HL-60/S4 (cell line): ENCODE measurements around the gene FGF14.

Experiments
- in situ Hi-C: fragments of 300-500 bp; cut with MboI; formaldehyde crosslinking; loops from 2 replicates; pipeline ENCODE4 v1.14.3; 2022; ENCODE audit warnings: low sequenced_read_pairs

The FGF14 gene

DNA sequence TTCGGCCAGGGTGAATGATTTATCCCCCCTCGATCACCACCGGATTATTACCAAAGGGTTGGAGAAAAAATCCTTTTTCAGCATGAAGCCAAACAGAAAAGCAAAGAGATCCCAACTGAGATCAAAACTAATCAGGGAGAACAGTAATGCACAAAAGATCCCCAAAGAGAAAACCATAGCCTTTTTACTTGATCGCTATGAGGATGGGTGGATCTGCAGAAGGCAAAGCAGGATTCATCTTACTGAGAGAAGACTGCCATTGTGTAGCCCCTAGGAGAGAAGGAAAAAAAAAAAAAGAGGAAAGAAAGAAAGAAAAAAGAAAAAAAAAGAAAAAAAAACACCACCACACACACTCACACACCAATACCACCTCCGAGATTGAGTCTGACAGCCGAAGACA lies at the start of gene FGF14:
Gene FGF14, minus strand, starts transcription at position 283 of the 400 bp plus-strand sequence.
- in situ Hi-C loops, result no loop called here

GRCh38 chr13:102443249-102443648 lies 41.4 kb upstream of the FGF14 start:
- in situ Hi-C loops, result no loop called here

DNA sequence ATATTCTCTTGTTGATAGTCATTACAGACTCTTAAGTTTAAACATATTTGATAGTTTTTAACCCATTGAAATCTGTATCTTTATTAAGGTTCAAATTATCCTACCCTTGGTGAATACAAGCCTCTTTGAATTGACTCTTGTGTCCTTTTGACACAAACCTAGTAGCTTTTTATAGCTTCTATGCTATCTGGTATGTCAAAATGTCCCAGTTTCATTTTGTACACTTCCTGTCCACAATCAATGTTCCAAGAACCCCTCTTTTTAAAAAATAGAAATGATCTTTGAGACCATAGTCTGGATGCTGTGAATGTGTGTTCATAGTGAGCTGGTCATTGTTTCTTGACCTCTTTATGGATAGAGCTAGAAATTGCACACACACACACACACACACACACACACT lies 39.2 kb upstream of the FGF14 start:
- in situ Hi-C loops, result no loop called here

DNA sequence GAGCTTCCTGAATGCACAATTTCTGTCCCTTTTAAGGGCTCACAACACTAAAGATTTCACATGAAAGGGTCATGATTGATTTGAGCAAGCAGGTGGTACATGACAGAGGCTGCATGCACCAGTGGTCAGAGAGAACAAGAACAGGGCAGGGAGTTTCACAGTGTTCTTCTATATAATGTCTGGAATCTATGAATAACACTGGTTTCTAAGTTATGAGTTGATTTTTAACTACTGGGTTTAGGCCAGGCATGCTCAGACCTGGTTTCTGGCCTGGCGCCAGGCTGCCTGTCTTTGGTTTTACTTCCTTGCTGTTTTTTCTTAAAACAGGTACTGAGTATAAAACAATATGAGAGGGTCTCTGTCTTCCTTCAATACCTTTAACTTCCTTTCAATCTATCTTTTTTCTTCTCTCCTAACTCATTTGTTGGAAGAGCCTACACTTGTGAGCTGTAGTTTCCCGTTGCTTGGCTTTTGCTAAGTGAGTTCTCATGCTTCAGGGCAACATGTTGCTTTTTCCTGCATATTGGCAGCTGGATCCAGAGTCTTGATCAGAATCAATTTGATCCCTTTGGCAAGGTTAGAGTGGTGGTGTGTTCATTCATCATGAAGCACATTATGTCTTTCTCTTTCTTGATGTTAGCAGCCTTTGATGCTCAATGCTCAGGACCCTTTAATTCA lies 38.5 kb upstream of the FGF14 start:
- in situ Hi-C loops, result no loop called here

DNA sequence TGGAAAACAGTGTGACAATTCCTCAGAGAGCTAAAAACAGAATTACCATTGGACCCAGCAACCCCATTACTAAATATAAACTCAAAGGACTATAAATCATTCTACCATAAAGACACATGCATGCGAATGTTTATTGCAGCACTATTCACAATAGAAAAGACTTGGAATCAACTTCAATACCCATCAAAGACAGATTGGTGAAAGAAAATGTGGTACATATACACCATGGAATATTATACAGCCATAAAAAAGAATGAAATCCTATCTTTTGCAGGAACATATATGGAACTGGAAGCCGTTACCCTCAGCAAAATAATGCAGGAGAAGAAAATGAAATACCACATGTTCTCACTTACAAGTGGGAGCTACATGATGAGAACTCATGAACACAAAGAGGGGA lies 20.8 kb upstream of the FGF14 start:
- in situ Hi-C loops, result no loop called here

DNA sequence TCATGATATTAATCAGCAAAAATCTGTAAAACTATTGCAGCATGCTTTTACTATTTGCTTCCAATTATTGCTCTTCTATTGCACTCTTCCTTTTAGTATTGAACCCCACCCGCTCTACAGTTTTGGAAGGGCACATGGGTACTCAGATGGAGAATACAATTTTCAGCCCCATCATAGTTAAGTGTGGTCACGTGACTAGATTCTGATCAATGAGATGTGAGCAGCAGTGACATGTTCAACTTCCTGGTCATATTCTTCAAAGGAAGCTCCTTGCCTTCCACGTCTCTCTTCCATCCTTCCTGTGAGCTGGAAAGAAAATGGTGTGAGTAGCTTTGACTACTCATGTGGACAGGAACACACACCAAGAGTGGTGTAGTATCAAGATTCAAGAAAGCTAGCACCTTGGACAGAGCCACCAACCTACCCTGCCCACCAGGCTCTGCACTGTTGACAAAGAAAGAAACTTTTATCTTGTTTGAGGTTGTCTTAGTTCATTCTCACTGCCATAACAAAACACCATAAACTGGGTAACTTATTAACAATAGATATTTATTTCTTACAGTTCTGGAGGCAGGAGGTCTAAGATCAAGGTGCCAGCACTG lies 3.8 kb upstream of the FGF14 start:
- in situ Hi-C loops, result no loop called here

DNA sequence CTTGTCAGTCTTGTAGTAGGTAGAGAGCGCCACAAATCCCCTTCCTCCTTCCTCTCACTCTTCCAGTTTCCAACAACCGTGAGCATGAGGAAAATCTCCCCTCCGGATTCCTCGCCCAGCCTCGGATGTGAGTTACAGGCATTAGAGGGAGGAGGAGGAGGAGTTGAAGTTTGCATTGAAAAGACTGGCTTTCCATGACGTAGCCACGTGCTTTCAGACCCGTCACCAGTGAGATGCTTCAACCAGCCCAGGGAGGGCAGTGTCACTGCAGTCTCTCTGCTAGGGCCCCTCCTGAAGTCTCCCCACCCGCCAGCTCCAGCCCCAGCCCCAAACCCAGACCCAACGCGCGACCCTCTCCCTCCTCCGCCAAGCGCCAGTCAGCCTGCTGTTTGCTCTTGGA lies 442 bp upstream of the FGF14 start:
- in situ Hi-C loops, result no loop called here

GRCh38 chr13:102401265-102401664 lies 583 bp downstream of the FGF14 start:
- in situ Hi-C loops, result no loop called here

DNA sequence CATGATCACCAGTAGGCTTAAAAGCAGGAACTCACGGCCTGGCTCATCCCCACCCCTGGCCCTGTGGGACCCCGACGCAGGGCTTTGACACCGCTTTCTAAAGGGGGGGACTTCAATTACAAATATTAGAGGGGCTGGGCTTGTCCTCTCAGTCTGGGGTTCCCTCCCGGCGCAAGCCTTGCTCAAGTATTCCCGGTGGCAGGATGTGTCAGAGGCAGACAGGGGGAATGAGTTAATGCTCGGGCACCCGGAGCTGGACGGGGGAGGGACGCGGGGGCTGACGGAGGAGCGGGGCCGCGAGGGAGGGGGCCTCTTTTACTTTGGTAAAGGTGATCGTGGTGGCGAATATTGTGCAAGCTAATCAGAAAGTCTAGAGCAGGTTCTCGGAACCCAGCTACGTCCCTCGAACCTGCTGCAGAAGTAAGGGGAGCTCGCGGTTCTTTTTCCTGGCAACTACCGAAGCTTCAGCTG lies 1.1 kb downstream of the FGF14 start:
- in situ Hi-C loops, result no loop called here

DNA sequence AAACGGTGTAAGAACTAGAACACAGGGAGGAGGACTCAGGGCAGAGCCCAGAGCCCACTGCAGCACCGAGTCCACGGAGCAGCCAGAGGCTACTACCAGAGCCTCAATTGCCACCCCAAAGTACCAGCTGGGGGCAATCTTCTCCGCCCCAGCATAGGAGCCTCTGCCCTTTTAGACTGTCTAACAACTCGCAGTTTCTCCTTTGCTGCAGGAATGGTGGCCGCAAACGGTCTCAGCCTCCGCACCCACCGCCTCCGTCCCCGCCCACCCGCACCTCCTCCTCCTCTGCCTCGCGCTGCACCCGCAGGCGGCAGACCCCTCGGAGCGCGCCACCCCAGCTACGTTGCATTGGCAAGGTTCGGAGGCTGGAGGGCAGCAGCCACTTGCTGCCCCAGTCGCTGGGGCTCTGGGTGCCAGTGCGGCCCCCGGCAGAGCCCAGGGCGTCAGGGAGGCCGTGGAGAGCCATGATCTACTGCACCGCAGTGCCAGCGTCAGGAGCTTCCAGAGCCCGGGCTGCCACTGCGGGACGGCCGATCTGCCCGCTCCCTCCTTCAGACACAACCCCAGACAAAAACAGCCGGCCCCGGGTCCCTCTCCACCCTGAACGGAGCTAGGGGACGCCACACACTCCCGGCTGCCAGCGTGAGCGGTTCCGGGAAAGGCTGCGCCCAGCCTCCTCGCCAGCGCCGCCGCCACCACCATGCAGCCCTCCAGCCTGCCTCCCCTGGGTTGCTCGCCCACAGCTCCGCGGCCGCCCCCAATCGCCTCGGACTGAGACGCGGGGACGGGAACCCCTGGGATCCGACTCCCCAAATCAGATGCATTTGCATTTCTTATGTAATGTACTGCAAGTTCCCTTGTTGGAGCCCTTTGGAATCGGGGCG lies 1.8 kb downstream of the FGF14 start:
- in situ Hi-C loops, result no loop called here

DNA sequence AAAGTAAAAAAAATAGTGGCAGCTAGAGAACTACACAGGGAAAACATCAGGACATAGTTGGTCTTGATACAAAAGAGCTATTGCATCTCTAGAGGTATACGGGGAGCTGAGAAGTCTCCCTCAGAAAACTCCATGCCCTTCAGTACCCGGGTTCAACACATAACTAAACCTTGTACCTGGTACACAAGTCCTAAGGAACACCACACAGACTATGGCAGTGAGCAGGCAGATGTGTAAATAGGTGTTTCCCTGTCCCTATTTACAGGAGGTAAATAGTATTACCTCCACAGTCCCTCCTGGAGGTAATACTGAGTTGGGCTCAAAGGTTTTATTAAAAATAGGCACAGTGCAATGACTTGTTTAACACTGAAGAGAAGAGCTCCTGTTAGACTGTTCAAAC lies 5.9 kb downstream of the FGF14 start:
- in situ Hi-C loops, result no loop called here

DNA sequence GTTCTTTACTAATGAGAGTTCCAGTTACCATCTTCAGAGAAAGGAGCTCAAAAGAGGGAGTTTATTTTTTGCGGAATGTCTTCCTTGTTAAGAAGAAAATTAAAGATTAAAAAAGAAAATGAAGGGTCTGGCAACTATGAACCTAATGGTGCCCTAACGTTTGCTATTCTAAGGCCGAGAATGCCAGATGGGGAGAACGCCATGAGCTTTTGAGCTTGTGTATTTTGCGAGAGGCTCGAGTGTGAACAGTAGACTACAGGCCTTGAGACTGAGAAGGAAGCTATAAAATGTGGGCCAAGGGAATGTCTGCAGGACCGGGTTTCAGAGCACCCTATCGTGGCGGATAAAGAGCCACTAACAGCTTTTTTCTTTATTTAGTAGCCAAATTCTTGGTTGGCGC lies 6.7 kb downstream of the FGF14 start:
- in situ Hi-C loops, result no loop called here

DNA sequence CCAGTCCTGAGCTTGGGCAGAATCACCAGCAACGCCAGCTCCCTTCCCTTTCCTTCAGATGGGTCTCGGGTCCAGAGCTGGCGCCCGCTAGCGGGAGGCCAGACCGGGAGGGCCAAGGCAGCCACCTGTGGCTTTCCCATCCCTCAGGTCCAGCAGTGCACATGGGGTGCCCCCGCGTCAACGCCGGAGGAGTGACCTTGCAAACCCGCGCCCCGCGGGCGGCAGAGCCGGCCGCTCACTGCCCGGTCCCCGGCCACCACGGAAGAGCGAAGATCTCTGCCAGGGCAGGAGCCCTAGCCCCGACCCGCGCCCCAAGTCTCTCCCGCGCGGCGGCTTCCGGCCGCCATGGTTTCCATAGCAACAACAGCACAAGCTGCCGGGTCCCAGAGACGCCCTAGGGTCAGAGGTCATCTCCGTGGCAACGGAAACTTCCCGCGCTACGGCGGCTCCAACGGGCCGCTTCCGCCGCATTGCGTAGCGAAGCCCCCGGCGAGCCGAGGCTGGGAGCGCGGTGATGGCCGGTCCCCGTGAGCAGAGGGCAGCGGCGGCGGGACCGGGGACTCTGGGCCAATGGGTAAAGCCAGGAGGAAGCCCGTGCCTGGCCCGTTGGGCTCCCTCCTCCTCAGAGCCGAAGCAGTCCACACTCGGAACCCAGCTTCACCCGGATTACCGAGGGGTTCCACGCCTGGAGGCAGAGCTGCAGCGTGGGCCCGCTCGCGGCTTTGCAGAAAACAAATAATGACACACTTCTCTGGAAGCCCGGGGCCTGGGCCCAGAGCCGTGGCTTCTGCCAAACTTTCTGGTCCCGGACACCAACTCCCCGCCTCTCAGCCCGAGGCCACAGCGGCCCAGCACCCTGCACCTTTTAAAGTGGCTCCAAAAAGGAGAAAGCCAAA lies 7.4 kb downstream of the FGF14 start:
- in situ Hi-C loops, result no loop called here

DNA sequence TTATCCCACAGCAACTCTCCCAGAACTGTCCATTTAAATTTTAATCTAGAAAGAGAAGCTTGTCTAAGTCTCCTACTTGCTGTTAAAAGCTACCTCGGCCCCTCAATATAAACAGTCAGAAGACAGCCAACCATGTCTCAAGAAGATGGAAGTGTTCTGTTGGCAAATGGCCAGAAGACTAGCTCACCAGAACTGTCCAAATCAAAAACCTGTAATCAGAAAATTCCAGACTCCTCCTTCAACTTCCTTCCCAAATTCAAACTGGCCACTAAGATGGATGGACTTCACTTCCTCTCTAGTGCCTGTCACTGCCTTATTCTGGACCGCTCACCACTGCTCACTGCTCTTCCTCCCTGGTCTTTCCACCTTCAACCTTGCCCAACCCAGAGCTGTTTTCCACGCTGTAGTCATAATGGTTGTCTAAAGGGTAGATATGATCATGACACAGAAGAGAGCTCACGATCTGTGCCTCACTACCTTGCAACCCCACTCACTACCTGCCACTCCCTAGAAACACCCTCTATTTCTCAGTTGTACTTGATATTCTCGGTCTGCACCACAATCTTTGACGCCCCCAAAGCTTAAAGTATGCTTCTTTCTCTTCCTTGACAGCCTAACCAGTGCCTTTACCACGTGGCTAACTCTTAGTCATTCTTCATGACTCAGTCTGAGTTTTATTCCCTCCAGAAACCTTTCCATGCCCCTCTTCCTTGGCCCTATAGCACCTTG lies 9.2 kb downstream of the FGF14 start:
- in situ Hi-C loops, result no loop called here

GRCh38 chr13:102386461-102386860 lies 15.4 kb downstream of the FGF14 start:
- in situ Hi-C loops, result no loop called here

DNA sequence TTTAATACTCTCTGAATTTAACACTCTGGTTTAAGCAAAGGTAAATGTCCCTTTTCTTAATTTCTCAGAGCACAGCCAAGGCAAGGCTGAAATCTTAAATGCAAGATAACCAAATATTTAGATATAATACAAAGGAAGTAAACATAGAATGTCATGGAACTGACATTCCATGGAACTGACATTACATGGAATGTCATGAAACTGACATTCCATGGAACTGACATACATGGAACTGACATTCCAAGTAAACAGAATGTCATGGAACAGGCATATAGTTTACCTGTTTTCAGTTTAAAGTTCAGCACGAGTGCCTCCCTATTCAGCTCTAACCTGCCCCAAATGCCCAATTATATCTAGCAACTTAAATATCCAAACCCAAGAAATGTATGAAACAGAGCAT lies 21.8 kb downstream of the FGF14 start:
- in situ Hi-C loops, result no loop called here

GRCh38 chr13:102376318-102376717 lies 25.5 kb downstream of the FGF14 start:
- in situ Hi-C loops, result no loop called here

GRCh38 chr13:102374726-102375125 lies 27.1 kb downstream of the FGF14 start:
- in situ Hi-C loops, result no loop called here

GRCh38 chr13:102374233-102374632 lies 27.6 kb downstream of the FGF14 start:
- in situ Hi-C loops, result no loop called here

DNA sequence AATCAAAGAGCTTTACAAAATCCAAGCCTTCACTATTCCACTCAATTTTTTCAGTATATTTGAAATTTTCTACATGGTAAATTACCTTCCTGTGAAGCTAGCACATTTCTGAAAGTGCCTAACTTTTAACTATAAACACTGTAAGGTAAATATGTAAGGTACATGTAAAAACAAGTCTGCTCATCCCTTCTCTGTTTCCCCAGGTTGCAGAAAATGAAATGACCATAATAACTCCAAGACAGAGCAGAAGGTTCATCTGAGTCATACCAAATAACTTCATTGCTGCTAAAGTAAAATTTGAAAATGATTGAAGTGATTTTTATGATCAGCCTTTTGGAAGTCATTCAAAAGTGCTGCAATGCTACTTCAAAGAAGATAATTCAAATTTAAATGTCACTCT lies 28.6 kb downstream of the FGF14 start:
- in situ Hi-C loops, result no loop called here
